HG03354 (cell line): ENCODE measurements around the gene APOBEC3A.

Experiments used
- ATAC-seq: cut with Tn5 transposase; IDR thresholded peaks from one replicate; pipeline ENCODE4 v1.9.1; 2021; ENCODE audit warnings: mild to moderate bottlenecking; ENCODE audit not compliant: unreplicated experiment, poor library complexity, severe bottlenecking

Gene APOBEC3A

DNA sequence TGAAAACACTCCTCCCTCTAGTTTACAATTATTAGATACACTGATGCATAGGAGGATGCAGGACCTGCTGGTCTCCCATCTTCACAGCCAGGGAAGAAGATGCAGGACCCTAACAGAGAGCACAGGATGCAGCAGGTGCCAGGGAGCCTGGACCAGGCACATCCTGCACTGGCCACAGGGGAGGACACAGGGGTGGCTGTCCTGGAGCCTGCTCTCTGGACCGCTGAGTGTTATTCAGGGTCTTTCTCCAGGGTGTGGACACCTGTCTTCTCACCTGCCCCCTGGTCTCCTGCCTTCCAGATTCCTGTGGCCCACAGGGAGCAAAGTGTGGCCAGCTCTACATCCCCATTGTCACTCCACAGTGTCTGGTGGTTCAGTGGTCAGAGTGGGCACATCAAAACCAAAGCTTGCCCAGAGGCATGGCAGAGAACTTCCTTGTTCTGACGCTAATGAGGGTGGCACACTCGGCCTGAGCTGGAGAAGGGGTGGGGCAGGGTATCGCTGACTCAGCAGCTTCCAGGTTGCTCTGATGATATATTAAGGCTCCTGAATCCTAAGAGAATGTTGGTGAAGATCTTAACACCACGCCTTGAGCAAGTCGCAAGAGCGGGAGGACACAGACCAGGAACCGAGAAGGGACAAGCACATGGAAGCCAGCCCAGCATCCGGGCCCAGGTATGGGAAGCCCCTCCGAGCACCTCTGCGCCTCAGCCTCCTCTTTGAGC lies at the start of gene APOBEC3A:
APOBEC3A (plus strand) TSS at position 564 of the 725 bp plus-strand sequence; CDS start at position 647, 83 bp downstream.
- ATAC-seq = no peak

DNA sequence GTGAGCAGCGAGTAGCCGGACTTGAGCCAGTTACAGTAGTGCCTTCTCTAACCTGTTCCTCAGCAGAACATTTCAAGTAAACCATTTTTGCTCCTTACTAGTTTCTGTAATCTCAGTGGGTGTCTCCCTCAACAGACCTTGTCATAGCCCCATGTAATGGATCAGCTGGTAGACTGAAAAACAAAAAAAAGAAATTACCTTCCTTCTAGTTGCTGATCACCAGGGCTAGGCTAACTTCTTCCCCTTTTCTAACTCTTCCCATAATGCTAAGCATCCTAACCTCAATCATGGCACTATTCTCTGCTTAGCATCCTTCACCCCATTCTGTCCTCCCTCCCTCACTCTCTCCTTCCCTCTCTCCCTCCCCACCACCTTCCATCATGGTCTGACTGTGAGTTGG lies 49.6 kb upstream of the APOBEC3A start:
- ATAC-seq = no peak

- no peak for ATAC-seq
Observed at GRCh38 chr22:38911434-38911833, 46.0 kb upstream of the APOBEC3A start.

DNA sequence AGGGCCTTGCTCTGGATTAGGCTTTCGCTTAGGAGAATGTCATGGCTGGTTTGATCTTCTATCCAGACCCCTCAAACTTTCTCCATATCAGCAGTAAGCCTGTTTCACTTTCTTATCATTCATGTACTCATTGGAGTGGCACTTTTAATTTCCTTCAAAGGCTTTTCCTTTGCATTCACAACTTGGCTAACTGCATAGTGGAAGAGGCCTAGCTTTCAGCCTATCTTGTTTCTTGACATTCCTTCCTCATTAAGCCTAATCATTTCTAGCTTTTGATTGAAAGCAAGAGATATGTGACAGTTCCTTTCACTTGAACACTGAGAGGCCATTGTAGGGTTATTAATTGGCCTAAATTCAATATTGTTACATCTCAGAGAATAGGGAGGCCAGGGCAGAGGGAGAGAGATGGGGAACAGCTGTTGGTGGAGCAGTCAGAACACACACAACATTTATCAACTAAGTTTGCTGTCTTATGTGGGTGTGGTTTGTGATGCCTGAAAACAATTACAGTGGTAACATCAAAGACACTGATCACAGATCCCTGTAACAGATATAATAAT lies 37.7 kb upstream of the APOBEC3A start:
- no peak for ATAC-seq

GRCh38 chr22:38921120-38921519 lies 36.3 kb upstream of the APOBEC3A start:
- no peak for ATAC-seq

DNA sequence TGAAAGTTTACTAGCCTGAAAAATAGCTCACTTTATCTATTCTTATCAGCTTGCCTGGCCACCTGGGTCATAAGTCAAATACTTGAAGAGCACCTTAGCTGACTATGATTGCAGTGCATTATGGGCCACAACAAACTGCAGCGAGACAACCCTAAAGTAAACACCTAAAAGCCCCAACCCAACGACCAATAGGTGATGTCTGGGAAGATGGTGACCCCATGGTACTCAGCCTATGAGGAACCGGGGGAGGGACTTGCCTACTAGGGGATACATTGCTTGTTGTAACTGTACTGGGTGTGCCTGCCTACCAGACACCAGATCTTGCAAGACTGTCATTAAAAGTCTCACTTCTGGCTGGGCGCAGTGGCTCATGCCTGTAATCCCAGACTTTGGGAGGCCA lies 35.6 kb upstream of the APOBEC3A start:
- ATAC-seq = no peak

DNA sequence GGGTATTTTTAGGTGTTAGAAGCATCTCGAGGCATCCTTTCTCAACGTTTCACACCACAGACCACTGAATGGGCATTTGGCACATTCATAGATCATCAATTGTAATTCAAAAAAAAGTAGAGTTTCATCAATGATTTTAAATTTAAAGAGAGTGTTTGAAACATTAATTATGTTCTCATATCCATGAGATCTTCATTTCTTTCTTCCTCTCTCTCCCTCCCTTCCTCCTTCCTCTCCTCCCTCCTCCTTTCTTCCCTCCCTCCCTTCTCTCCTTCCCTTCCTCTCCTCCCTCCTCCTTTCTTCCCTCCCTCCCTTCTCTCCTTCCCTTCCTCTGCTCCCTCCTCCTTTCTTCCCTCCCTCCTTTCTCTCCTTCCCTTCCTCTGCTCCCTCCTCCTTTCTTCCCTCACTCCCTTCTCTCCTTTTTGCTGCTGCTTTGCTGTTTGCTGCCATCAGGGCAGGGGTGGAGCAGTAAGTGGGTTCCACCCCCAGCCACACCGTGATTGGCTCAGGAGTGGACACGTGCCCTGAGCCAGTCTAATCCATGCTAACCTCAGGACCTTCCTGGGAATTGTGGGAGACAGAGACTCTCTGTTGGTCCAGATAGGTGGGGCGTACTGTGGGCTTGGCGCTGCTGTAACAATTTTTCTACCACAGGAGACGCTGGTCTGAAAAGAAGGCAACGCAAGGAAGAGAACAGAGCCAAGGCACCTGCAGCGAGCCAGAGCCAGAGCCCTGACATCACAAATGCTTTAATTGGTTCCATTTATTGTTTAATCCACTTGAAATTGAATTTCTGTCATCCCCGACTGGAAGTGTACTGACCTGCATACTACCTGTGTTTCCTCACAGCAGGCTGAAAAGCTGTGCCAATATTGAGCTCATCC lies 33.7 kb upstream of the APOBEC3A start:
- no peak for ATAC-seq

DNA sequence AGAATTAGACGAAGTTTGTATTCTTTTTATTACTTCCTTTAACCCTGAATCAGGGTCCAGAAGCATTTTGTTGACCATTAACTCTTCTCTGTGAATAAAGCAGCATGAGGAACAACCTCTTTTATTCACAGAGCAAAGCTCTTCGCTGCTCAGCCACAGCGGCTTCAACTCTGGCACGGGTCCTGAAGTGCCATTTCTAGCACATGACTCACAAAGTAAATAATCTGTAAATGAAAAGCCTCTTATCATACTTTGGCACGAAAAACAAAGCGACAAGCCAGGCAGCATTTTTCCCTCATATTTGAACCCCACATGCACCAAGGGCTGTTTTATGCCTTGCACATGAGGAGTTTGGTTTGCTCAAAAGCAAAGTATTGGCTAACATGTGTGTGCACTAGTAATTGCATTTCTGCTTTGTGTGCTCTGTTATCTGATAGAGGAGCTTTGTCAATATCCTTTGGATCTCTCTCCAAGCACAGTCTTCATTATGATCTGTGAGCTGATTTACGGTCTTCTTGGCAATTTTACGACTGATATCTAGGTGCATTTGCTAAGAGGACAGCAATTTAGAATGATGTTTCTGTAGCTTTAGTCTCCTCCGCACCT lies 33.0 kb upstream of the APOBEC3A start:
- no peak for ATAC-seq

- ATAC-seq = no peak
Observed at GRCh38 chr22:38925571-38926041, 31.8 kb upstream of the APOBEC3A start.

- no peak for ATAC-seq
Observed at GRCh38 chr22:38927033-38927781, 30.2 kb upstream of the APOBEC3A start.

- no peak for ATAC-seq
Observed at GRCh38 chr22:38930512-38930911, 26.9 kb upstream of the APOBEC3A start.

GRCh38 chr22:38935023-38935422 lies 22.4 kb upstream of the APOBEC3A start:
- ATAC-seq = no peak

GRCh38 chr22:38935616-38936015 lies 21.8 kb upstream of the APOBEC3A start:
- ATAC-seq = no peak

DNA sequence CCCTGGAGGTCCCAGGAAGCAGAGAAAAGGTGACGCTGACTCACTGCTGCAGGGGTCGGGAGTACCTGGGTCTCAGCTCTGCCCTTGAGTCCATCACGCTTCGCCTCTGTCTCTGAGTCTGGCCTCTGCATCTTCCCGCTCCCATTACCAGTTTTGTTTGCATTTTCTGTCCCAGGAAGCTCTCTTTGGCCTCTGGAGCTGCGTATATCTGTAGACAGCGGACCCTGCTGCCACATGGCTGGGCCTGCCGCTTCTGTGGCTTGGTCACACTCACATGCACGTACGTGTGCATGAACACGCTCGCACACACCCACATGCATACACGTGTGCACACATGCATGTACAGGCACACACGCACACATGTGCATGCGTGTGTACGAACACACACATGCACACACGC lies 20.8 kb upstream of the APOBEC3A start:
- no peak for ATAC-seq

GRCh38 chr22:38937036-38937435 lies 20.4 kb upstream of the APOBEC3A start:
- no peak for ATAC-seq

GRCh38 chr22:38937541-38937940 lies 19.9 kb upstream of the APOBEC3A start:
- ATAC-seq = no peak

DNA sequence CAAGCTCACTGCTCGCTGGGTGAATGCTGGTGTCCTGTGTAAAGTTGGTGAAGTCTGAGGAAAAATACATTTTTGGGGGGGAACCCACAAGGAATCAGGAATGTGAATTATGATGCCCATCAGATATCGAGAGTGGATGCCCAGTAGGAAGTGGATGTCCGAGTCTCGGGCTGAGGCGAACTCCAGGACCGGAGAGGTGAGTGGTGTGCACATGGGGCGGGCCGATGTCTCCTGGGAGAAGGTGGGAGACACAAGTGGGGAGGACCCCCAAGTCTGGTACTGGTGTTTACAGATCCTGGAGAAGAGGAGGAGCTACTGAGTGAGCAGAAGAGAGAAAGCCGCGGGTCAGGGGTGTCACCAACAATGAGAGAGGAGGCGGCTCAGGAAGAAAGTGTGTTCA lies 19.2 kb upstream of the APOBEC3A start:
- no peak for ATAC-seq

- no peak for ATAC-seq
Observed at GRCh38 chr22:38938925-38939324, 18.5 kb upstream of the APOBEC3A start.

GRCh38 chr22:38940811-38941384 lies 16.5 kb upstream of the APOBEC3A start:
- peak; percentile 33 for ATAC-seq
